Activated CD4-positive, alpha-beta T cell treated with anti-CD3 and anti-CD28 coated beads, Interleukin-10, Interleukin-2, amounts not matched to agents 100 ng/mL and 50 ng/mL, durations not matched to agents 16 hours and 8 hours (primary cell): ENCODE measurements around the gene TGIF1.

ENCODE experiments used
- DNase-seq: peaks from one replicate; pipeline ENCODE4 v3.0.0-alpha.2; 2020

The TGIF1 gene

DNA sequence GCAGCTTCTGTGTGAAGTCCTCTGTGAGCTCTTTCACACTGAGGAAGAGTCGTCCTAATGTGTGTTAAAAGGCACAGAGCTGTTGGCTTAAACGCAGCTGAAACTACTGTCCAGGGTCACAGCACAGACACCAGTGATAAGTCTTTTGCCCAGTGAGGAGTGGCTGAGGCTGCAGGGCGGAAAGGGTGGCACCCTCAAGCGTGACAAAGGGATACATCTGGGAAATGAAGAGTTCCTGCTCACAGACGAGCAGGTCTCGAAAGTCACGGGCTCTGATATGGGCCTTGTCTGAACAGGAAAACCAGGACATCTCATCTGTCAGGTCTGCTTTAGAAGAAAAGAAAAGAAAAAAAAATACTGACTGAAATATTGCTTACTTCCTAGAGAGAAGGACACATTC lies 36.5 kb downstream of the TGIF1 start:
- DNase-seq, result no peak

- DNase-seq, result no peak
Measured at GRCh38 chr18:3489462-3489861, 39.5 kb downstream of the TGIF1 start.

DNA sequence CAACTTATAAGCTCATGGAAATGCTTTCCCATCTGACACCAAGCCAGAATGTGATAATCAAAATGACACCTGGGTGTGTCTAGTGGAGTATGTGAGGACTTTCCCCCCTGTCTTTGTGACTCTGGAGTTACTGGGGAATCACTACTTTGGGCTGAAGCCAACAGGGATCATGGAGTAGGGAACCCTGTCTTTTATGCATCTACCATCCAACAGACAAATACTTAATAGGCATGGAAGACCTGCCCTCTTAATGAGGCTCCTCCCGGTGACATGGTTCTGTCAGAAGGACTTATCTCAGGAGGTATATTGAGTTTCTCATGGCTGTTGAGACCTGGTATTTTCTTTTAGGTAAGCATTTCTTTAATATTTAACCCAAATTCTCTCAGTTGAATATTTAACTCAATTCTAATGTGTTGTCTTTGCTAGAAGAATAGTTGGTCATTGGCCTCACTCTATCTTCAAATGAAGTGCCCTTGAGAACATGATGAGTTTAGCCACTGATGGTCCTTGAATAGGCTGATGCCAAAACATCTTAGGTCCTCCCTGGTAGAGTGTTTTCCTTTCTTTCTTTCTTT lies 42.1 kb downstream of the TGIF1 start:
- no peak for DNase-seq

DNA sequence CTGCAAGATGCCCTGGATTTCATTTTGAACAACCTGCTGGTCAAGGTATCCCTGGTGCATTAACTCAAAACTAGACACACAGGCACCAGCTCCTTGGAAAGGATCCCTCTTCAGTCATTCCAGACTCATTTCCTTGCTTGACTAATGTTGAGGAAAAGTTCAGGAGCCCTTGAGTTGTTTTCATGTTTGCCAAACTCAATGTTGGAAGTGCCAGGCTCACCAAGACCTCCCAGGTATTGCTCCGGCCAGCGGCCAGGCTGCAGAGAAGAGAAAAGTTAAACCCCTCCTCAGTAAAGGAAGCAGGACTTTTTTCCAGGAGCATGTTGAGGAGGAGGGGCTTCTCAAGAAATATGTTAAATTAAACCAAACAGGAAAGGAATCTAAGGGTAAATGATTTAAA lies 42.7 kb downstream of the TGIF1 start:
- no peak for DNase-seq

- no peak for DNase-seq
Measured at GRCh38 chr18:3493501-3494244, 43.7 kb downstream of the TGIF1 start.

- DNase-seq, result no peak
Measured at GRCh38 chr18:3494245-3494526, 44.2 kb downstream of the TGIF1 start.

DNA sequence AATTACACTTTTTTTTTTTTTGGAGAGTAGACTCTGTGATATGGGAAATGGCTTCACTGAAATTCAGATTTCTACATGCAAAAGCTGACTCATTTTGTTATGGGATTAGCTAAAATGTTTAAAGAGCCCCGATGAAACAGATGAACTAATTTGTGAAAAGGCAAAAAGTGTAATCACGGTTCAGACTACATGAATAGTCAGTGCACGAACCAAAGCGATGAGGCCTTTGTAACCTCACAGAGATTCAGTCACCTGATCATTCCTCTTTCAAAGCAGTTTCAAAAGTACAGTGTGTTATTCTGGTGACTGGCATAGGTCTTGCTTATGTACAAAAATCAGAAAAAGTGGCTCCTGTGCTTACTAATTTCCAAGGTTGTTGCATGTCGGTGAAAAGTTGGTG lies 44.6 kb downstream of the TGIF1 start:
- no peak for DNase-seq

GRCh38 chr18:3495691-3496430 lies 45.9 kb downstream of the TGIF1 start:
- no peak for DNase-seq

DNA sequence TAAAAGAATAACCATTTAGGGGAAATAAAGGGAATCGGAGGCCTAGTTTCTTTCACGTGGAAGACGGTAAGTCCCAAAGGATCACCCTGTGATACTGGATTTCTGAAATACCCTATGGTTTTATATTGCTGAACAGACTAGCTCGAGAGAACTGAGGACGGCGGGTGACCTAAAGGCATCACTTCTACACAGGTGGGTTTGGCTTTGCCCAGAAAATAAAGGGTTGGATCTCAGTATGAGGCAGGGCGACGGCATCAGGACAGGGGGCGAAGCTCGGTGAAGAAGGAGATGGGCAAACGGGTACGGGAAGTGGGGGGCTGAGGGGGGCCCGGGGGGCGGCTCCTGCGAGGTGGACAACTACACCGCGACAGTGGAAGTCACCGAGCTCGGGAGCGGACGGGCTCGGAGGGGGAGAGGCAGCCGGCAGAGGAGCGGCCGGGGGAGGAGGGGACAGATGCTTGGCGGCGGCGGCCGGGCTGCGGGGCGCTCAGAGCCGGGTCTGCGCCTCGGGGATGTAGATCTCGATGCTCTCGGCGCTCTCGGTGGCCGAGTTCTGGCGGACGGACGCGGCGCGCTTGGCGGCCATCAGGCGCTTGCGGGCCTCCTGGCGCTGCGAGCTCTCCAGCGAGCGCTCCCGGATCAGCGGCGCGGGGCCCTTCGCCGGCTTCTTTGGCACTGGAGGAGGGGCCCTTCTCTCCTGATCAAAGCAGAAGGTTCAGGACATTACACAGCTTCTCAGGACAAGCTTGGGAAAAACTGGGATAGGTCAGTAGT lies 48.9 kb downstream of the TGIF1 start:
- DNase-seq, result peak; percentile 9

GRCh38 chr18:3499501-3499900 lies 49.5 kb downstream of the TGIF1 start:
- DNase-seq, result no peak

- DNase-seq, result no peak
Measured at GRCh38 chr18:3500016-3500415, 50.0 kb downstream of the TGIF1 start.

DNA sequence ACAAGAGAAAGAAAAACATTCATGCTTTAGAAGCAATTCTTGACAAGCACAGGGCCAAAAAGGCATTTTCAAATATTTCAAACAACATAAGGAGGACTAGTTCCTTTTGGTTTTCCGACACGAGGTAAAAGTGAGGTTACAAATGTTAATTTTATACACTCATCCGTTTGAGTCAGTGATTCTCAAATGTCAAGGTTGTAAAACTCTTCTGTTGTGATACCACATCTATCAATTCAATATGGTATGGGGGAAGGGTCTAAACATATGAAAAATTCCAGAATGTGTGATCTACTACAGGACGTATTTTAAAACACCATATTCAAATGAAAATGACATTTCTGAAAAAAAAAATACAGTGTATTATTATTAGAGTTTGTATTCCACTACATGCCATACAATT lies 52.7 kb downstream of the TGIF1 start:
- no peak for DNase-seq

- no peak for DNase-seq
Measured at GRCh38 chr18:3504637-3505036, 54.7 kb downstream of the TGIF1 start.

DNA sequence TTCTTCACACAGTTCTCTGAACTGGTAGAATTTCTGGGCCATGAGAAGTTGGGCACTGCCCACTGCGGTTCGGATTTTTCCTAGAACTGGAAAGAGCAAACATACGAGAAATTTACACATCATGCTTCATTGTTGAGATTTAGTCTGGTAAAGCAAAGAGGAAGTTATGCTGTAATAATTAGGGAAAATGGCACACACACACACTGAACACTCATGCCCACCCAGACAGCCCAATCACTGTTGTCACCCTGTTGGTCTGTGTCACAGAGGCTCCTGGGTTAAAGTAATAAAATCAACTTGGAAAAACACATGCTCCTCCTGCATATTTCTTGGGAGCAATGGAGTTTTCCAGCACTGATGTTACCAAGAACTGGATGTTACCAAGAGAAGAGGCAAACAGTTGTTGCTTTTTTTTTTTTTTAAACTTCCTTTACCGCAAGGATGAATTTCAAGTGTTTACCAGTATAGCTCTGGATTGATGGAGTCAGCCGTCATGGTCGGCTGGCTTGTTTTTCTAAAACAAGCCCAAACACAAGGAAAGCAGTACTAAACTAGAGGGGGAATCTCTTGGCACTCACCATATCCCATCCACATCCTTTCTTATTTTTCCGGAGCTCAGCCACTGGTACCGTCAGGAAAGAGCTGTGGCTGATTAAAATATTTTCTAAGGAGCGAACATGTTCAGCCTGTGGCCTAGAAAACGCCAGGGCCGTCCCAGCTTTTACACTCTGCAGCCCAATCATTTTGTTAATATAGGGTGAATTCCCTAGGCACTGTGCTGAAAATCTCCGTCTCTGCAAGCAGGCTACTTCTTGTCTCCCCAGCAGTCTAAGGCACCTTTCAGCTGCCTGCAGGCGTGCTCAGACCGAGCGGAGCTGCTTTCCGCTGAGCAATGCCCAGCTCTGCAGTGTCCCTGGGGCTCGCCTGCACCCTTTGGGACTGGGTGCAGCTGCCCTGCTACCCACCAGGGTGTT lies 58.9 kb downstream of the TGIF1 start:
- no peak for DNase-seq
